GM19452 (cell line): ENCODE measurements around the gene RAPGEF1.
A peak's percentile ranks its signal among the peaks of the same experiment; 100 is the strongest.
"Not testable (repeated sequence)": the region's sequence is repeated elsewhere in the genome, so short reads cannot be mapped to it uniquely, and the experiment has no call there.

Experiments
- ATAC-seq: cut with Tn5 transposase; IDR thresholded peaks from one replicate; pipeline ENCODE4 v1.9.1; 2021; ENCODE audit not compliant: unreplicated experiment

Gene RAPGEF1

DNA sequence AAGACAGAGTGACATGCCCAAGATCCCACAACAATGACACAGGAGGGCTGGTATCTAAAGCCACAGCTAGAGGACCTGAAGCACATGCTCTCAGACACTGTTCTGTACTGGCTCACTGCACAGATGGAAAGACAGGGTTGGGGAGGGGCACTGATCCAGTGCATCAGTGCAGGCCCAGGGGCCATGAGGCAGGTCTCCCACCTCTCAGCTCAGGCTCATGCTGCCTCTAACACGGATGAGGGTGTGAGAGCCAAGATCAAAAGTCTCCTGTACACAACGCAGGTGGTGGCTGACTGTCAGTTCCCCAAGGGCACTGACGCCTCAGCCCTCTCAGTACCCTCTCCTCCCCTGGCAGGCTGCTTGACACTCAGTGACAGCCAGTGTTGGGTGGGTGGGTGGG, 10.9 kb downstream of the RAPGEF1 start:
- ATAC-seq, result no peak

DNA sequence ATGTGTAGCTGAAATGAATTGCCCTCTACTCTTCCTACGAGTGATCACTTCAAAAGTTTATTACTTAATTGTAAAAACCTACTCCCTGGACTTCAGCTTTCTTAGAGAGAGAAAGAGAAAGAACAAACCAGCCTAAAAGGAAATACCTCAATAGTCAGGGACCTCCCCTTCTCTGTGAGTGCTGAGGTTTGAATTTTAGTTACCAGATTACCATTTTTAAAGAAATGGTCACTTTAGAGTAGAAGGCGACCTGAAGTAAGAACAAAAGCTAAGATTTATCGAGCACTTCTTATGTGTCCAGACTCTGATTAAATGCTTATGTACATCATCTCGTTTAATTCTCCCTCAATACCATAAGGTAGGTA, 11.3 kb downstream of the RAPGEF1 start:
- ATAC-seq, result no peak

DNA sequence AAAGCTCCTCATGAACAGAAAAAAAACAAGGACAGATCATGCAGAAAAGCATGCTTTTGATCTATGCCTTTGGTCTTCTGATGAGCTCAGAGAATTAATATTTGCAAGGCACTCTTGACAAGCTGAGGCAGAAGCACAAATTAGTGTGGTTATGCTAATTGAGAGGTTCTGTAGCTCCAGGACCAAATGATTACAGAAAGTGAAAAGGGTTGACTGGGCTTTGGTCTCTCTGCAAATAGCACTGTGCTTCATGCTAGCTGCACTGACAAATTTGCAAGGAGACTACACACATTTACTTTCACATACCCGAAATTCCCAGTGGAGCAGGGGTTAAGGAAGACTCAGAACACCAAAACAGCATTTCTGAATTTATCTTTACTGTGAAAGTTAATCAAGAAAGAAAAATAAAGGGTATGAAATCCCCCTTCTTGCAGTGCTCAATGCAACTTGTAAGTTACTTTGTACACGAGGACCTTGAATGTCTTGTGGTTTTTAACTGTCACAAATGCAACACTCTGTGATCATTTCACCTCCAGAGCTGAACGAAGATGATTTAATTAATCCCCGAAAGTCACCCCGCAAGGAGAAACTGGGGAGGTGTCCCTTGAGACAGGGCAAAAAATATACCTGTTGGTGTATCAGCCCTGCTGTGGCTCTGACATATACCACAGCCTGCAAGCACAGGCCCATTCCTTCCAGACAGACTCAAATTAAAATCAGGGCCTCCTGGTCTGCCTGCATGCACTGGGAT, 11.9 kb downstream of the RAPGEF1 start:
- no peak for ATAC-seq

DNA sequence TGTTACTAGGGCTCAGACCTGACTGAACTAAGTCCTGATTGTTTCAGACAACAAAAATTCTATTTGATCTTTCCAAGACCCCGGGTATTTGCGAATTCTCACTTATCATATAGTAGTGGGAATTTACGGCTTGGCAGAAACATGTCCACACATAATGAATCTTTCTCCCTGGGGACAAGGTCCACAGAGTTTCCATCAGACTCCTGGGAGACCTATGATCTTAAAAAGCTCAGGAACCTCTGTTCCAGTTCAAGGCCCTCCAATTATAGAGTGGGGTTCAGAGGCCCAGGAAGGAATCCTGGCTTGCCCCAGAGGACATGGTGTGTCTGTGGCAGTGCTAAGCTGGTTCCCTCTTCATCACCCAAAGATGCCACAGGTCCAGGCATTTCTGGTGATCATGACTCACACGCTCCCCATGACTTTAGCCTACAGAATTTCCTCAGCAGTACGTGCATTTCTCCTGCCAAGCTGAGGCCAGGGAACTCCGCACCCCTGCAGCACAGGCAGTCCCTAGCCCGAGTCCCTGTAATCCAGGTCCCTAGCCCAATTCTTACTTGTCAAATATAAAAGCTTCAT, 12.6 kb downstream of the RAPGEF1 start:
- ATAC-seq, result no peak

DNA sequence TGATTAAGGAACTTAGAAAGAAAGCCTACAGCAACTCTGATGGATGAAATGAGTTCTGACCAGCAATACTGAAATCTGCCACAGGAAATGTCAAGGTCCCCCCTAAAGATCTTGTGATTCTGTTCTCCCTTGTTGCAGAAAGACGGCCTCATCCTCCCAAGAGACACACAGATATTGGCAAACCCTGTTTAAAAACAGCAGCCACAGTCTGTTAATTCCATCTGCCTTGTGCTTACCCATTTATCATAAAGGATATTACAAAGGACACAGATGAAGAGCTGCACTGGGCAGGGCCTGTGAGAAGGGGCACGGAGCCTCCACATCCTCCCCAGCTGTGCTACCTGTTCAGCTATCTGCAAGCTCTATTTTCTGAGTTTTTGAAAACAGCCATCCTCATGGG, 15.2 kb downstream of the RAPGEF1 start:
- ATAC-seq, result no peak

DNA sequence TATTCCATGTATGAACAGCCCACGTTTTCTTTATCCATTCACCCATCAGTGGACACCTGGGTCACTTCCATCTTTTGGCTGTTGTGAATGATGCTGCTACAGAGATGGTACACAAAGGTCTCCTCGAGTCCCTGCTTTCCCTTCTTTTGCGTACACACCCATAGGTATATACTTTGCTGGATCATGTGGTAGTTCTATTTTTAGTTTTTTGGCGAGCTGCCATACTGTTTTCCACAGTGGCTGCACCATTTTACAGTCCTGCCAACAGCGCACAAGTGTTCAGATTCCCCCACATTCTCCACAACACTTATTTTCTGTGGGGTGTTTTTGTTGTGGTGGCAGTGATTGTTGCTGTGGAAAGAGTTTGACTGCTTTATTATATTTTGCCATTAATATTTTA, 16.2 kb downstream of the RAPGEF1 start:
- ATAC-seq, result no peak

DNA sequence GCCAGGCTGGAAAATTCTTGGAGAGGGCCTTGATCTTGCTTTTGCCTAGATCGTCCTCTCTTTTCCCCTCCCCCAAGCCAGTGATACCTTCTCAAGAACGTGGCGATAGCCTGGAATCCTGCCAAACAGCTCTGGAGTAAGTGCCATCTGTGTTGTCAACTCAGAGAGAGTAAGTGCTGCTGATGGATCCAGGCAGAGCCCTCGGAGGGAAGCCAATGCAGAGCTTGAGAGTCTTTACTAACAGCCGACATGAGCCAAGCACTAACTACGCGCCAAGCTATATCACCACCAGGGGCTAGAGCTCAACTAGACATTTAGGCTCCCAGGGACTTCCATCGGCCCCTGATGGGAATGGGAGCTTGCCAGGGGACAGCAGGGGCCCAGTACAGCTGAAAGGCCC, 17.6 kb downstream of the RAPGEF1 start:
- no peak for ATAC-seq

DNA sequence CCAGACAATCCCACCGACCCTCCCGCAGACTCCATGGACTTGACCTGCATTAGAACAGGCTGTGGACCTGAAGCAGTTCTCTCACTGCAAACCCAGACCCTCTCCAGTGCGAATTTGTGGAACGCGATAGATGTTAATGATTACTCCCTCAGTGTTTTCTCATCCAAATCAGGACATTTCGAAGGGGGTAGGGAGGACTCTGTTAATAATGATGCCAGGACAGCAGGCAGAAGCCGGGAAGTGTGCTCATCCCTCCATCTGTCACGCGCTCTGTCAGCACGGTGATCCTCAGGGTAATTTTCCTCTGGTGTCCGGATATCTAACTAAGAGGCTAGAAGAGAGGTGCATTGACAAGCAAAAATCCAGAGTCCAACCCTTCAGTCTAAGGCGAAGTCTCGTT, 18.8 kb downstream of the RAPGEF1 start:
- ATAC-seq, result no peak

DNA sequence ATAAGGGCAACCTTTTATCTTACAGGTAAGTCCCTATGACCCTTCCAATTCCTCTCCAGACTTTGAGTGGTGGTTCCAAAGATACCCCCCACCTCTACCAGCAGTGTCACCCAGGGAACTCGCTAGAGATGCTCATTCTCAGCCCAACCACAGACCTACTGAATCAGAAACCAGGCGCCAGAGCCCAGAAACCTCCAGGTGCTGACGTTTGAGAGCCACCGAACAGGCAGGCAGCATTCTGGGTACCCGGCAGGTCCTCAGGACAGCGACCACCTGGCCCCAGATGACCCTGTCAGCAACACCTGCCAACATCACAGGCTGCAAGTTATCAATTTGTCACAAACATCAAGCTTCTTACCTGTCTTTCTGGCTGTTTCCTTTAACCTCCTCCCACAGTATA, 19.5 kb downstream of the RAPGEF1 start:
- ATAC-seq, result no peak

DNA sequence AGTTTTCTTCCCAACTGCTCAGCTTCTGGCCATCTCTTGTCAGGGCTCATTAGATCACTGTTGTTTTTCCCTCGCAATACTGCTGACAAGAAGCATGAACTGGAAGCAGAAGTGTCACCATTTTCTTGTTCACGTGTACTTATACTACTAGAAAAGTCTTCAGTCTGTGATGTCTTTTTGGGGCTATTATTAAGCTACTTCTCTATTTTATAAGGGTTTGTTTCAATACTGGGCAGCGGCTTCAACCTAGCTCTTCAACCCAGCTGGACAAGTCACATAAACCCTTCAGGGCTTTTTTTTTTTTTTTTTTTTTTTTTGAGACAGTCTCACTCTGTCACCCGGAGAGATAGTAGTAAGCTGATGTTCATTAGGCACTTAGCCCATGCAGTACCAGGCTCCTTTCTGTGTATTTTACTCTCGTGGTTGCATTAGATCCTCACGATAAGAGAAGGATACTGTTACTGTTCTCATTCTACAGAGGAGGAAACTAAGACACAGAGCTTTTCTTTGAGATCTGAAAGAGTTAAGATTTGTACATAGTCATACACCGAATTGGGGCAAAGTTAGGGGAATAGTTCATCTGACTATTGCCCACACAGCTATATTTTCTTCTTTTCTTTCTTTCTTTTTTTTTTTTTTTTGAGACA, 20.5 kb downstream of the RAPGEF1 start:
- ATAC-seq, result no peak

DNA sequence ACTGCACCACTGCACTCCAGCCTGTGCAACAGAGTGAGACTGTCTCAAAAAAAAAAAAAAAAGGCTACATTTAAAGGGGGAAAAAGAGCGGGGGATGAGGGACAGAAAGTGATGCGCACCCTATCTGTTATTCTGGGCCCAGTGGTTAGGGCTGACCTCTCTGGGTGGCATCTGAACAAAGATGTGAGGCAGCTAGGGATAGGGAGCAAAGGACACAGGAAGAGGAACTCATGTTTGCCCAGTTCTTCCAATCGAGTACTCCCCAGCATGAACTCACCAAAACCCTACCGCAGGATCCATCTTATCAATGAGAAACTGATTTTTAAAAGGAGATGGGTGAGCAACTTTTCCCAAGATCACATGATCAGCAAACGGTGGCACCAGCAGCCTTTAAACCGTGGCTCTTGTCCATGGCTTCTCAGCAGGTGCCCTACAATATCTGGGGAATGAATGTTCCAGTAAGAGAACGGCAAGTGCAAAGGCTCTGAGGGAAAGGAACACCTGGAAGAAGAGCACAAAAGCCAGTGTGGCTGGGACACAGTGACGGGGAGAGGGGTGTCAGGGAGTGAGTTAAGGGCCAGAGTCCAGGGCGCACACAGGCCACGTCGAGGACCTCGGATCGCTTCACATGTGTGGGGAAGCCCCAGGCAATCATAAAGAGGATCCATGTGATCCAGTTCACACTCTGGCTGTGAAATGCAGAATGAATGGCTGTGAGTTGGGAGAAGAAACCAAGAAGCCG, 22.0 kb downstream of the RAPGEF1 start:
- no peak for ATAC-seq

DNA sequence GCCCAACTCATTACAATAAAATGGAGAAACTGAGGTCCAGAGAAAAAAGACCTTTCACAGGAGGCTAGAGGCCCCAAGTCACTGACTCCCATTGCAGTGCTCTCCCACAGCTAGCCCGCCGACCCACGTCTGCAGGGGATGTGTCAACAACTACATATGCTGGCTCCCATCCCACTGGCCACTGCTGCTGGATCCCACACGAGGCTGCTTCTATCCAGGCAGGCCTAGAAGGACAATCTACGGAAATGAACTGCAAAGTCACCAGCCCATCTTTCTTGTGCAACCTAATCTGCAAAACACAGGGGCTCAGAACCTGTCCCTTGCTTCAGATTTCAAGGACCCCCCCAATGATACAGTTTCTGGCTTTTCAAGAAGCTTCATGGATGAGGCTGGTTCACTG, 24.0 kb downstream of the RAPGEF1 start:
- ATAC-seq, result no peak

DNA sequence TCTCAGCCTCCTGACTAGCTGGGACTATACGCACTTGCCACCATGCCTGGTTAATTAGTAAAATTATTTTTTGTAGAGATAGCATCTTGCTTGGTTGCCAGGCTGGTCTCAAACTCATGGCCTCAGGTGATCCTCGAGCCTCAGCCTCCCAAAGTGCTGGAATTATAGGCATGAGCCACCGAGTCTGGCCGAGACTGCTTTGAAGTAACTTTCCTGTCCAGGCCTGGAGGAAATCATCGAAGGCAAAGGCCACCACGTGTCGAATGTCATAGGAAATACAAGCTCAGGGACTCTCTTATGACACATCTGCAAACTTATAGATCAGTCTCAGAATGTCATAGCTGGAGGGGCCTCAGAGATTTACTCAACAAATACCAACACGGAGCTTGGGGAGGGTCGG, 25.1 kb downstream of the RAPGEF1 start:
- no peak for ATAC-seq

DNA sequence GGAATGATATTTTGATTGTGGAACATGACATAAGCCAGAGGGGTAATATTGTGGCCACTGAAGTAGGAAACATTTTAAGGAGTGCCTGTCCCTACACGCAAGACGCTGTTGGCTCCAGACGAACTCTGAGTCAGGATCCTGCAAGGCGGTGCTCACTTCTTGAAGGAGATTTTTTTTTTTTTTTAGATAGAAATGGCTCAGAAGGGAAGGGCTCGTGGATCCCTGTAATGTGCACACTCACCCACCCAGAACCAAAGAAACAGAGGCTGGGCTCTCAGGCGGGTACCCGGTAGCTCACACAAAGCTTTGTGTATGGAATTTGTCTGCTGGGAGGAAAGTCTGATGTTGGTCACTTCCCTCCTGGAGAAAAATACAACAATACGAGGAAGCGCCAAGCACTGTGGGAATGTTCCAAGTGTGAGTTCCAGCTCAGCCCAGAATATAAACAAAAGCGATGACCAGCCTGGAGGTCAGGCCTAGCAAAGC, 25.7 kb downstream of the RAPGEF1 start:
- no peak for ATAC-seq

DNA sequence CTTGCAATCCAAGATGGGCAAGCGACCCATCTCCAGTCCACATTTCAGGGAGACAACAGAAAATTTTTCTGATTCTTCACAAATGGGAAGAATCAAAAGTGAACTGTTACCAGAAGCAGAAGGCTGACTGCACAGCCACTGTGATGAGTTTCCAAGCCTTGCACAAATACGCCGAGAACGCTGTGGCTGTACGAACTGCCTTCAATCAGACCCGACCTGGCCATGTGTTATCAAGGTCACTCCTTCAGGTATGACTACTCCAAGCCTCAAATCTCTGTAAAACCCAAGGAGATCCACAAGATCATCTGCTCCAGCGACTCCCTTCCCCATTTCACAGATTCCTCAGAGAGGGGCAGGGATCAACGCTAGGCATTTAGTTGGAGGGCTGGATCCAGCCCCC, 26.9 kb downstream of the RAPGEF1 start:
- no peak for ATAC-seq

DNA sequence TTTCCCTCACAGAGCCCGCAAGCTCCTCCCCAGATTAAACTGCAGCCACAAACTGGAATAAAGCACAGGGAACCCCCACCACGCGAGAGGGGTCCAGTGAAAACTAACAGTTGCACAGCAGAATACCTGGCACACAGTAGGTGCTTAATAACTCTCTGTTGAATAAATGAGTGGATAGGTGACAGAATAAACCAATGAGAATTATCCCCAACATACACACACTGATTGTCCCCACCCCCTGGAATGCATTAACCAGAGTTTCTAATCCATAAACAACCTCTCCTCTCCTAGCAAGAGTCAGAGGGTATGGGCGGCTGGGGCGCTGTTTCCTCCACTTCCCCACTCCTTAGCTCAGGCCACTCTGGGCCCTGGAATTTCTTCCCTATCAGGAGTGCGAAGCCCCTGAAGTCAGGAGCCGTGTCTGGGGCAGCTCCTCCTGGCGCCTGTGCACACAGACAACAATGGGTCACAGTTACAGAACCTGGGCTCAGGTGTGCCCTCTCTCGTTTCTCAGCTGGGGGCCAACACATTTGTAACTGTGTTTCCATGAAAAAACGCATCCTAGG, 27.6 kb downstream of the RAPGEF1 start:
- ATAC-seq, result no peak

DNA sequence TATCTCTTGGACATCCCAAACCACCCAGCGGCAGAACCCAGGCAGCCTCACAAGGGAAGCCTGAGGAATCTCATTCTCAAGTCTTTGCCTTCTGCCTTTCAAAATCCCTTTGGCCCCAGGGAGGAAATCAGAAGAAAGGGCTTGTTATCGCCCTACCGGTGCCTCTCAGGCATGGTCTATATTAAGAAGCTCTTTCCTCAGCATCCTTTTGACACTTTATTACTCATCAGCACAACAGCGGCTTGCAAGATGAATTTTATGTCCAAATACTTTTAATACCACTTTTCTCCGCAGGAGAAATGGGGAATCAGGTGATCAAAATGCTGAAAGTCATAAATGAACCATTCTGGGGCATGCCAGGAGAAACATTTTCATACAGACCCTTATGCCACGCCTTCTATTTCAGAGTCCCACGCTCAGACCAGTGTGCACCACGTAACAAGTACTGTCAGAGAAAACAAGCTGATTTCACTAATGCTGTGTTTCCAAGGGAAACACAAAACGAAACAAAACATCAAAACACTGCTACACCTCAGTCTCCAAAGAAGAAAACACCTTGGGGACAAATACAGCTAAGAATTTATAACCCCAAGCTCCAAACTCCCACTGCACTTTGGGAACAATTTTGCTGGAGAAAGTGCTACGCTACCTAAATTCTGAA, 30.0 kb downstream of the RAPGEF1 start:
- peak; percentile 55 for ATAC-seq

DNA sequence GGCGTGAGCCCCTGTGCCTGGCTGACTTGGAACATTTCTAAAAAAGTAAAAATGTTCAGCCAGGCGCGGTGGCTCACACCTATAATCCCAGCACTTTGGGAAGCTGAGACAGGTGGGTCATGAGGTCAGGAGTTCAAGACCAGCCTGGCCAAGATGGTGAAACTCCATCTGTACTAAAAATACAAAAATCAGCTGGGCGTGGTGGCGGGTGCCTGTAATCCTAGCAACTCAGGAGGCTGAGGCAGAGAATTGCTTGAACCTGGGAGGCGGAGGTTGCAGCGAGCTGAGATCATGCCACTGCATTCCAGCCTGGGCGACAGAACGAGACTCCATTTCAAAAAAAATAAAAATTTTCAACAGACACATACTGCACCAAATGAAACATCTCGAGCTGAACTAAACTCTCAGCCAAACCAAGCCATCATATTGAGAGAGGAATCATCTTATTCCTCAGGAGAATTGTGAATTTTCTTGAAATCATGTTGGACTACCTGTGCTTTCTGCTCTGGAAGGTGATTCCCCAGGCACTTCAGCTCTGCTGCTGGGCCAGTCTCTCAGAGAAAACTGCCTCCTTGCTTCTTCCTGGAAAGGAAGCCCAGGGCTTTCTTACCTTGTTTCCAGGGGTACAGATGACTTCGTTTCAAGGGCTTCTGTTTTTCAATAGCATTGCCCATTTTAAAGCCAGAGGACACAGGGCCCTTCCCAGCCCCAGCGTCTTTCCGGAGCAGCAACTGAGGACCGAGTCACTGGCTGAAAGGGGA, 30.7 kb downstream of the RAPGEF1 start:
- ATAC-seq, result not testable (repeated sequence)

DNA sequence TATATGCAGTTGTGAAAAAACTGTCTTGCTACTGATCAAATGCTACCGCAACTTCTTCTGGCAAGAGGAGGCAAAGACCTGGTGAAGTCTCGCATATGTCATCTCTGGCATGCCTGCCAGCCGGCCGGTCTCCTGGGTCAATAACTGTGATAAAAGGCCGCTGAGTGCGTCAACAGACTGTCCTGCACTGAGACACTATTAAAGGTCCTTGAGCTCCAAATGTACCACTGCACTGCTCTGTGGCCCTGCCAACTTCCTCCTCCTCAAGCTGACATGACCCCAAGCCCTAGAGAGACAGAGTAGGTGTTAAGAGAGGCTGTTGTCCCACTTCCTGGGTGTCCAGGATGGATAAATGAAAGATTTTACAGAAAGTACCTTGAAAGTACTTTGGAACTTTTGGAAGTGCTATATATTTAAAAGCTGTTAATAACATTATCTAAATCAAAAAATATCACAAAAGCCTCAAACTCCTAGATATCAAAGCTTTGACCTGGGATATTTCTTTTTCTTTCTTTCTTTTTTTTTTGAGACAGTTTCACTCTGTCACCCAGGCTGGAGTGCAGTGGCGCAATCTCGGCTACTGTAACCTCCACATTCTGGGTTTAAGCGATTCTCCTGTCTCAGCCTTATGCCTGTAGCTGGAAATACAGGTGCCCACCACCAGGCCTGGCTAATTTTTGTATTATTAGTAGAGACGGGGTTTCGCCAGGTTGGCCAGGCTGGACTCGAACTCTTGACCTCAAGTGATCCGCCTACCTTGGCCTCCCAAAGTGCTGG, 31.5 kb downstream of the RAPGEF1 start:
- no peak for ATAC-seq
